ENCODE measurements around the gene ATP12A. TPM values are rescaled to one million over a fixed set of nuclear protein-coding genes. Genes with fewer than 3 reads are reported as not detected.

Gene ATP12A
- total and polyA plus RNA-seq, 2 of the 8 experiments (the other 6 are each of a cell fraction or from before 2014, with no cell fraction given): 0.80 to 1.3 TPM

GRCh38 chr13:24719139-24719538 lies 38.9 kb downstream of the ATP12A start:
- POLR2A ChIA-PET (ENCODE audit: partially characterized antibody): interaction anchor here (0.8 kb wide), 1 partner anchor 11 kb away, joined by 3 read pairs; no protein-coding TSS in a partner anchor
- no peaks in the 10 kb centered on the region for H3K27me3 ChIP-seq (replicated peaks in 1 of 4; ENCODE audit: control insufficient read depth in 3 of 4, extremely low read depth in 1 of 4, insufficient read depth in 3 of 4, low read length in 3 of 4)
- no peaks in the 10 kb centered on the region for H3K36me3 ChIP-seq (ENCODE audit: control insufficient read depth in 2 of 4, insufficient read depth in 4 of 4, low read length in 3 of 4)
- peaks cover 0 to 7% (median 4%) of the 10 kb centered on the region in 4 experiments; a peak in 4 of 7 replicates for H3K4me1 ChIP-seq (replicated peaks in 1 of 4; ENCODE audit: control insufficient read depth in 3 of 4, insufficient read depth in 4 of 4, low read length in 3 of 4)
- H2BK12ac ChIP-seq (ENCODE audit: low read depth, low read length): no peak overlapping the region
- H2BK20ac ChIP-seq (ENCODE audit: low read length): no peak overlapping the region
- H3K9me3 ChIP-seq (ENCODE audit: insufficient read depth in 2 of 2, low read depth in 1 of 2, low read length in 1 of 2): no peaks in the 10 kb centered on the region
- no peak overlapping the region for H3K18ac ChIP-seq (ENCODE audit: extremely low read depth, low read length)
- no peak overlapping the region for H3K56ac ChIP-seq (replicated peaks; ENCODE audit: insufficient read length, low read depth, low read length)
- H2AFZ ChIP-seq (ENCODE audit: low read length): 0 out of 2 replicates have a peak overlapping the region, but pooled peaks have one; percentile 14
- no peak overlapping the region; the same call in 1 of the 2 replicates for H4K8ac ChIP-seq (ENCODE audit: extremely low read depth, insufficient read depth, low read length)
- H3K14ac ChIP-seq (ENCODE audit: insufficient read length): no peak overlapping the region
- H3K27ac ChIP-seq (ENCODE audit: low read depth, low read length): no peak overlapping the region
- H3K79me2 ChIP-seq (ENCODE audit: control insufficient read depth in 1 of 2, insufficient read depth in 2 of 2, low read length in 2 of 2): no peaks in the 10 kb centered on the region
- no peak for DNase-seq (ENCODE audit: low read depth in 1 of 2, low spot score in 2 of 2)
- CTCF ChIA-PET (ENCODE audit: partially characterized antibody): interaction anchor here (0.6 to 2.1 kb wide), 14 partner anchors 8 to 98 kb away, joined by 3 to 7 read pairs (median 4); no protein-coding TSS in a partner anchor
- no peak overlapping the region for H2BK15ac ChIP-seq (ENCODE audit: low read length)
- H3K4me2 ChIP-seq (ENCODE audit: insufficient read depth in 1 of 2, low read depth in 2 of 2, low read length in 2 of 2): no peak overlapping the region
- H3K79me1 ChIP-seq (ENCODE audit: low read depth, low read length): no peaks in the 10 kb centered on the region
- H3K23me2 ChIP-seq (ENCODE audit: low read depth, low read length): no peaks in the 10 kb centered on the region; the same call in 1 of the 2 replicates
- no peak overlapping the region for H4K5ac ChIP-seq (ENCODE audit: insufficient read length, low read depth, low read length)
- H3K23ac ChIP-seq (ENCODE audit: insufficient read length): no peak overlapping the region
- H3K4ac ChIP-seq (replicated peaks; ENCODE audit: insufficient read length, low read depth, low read length): no peak overlapping the region
- no peak overlapping the region for H3K9ac ChIP-seq (replicated peaks in 1 of 4; ENCODE audit: extremely low read depth in 1 of 4, low read depth in 3 of 4, low read length in 3 of 4)
- H4K91ac ChIP-seq (replicated peaks; ENCODE audit: insufficient read length, low read length): no peak overlapping the region
- FAIRE-seq: no peak
- WGBS, 2 experiments (ENCODE audit: extremely low coverage in 1 of 2, insufficient coverage in 1 of 2, insufficient read length in 1 of 2, insufficient replicate concordance in 2 of 2, low coverage in 1 of 2, low lambda C conversion rate in 2 of 2, missing lambda C conversion rate in 1 of 2): 85% methylated on average over 11 of the region's 12 CpGs; no CpG with 5 or more reads in 1 of the 2 experiments
- H2AK5ac ChIP-seq (ENCODE audit: low read depth, low read length): no peak overlapping the region
- TF ChIP-seq GABPA (IDR thresholded peaks at IDR 0.05; ENCODE audit: borderline replicate concordance, insufficient read depth, low read length): no peak
- TF ChIP-seq RBBP5 (IDR thresholded peaks at IDR 0.05; ENCODE audit: borderline replicate concordance, low read depth, low read length): no peak
- no peak for TF ChIP-seq BRCA1 (IDR thresholded peaks at IDR 0.05; ENCODE audit: low read depth, low read length)
- TF ChIP-seq TBP (IDR thresholded peaks at IDR 0.05; ENCODE audit: low read depth, low read length): no peak
- no peak for TF ChIP-seq RNF2 (IDR thresholded peaks at IDR 0.05; ENCODE audit: borderline replicate concordance, low read depth, low read length, missing control alignments, poor library complexity, severe bottlenecking)
- no peak for TF ChIP-seq BACH1 (IDR thresholded peaks at IDR 0.05; ENCODE audit: low read length)
- TF ChIP-seq JUND (IDR thresholded peaks at IDR 0.05; ENCODE audit: low read length): no peak
- TF ChIP-seq POLR2AphosphoS5 (IDR thresholded peaks at IDR 0.05; ENCODE audit: low read depth, low read length): no peak
- H3K4me3 ChIP-seq (ENCODE audit: extremely low read depth in 1 of 4, insufficient read depth in 2 of 4, low read depth in 3 of 4, low read length in 4 of 4): no peak overlapping the region
- no peak overlapping the region for H2BK5ac ChIP-seq (ENCODE audit: low read depth, low read length)
- H2BK120ac ChIP-seq (replicated peaks; ENCODE audit: low read depth, low read length): no peak overlapping the region
- no peaks in the 10 kb centered on the region for H4K20me1 ChIP-seq (replicated peaks in 1 of 2; ENCODE audit: control insufficient read depth in 1 of 2, insufficient read depth in 2 of 2, low read length in 2 of 2)

Data from H1 (cell line).